Sciatic nerve (tissue), 2 donors: ENCODE measurements around the gene CILP. TPM values are rescaled to one million over a fixed set of nuclear protein-coding genes. Genes with fewer than 3 reads are reported as not detected.

Experiments
- ATAC-seq: fragments of 200-7000 bp; cut with Tn5 transposase; one replicate; pipeline ENCODE4 v1.9.1; 2020; ENCODE audit warnings: mild to moderate bottlenecking, moderate library complexity
- DNase-seq: peaks from one replicate; pipeline ENCODE4 v3.0.0-alpha.2; 2020; ENCODE audit warnings: low spot score
- intact Hi-C: fragments of 100-400 bp; cut with DNase I; formaldehyde crosslinking; loops from one replicate; pipeline ENCODE4 v1.14.2; 2022
- total RNA-seq: library from RNA; stranded (reverse); fragmentation: NEBNext Ultra II Directional; extraction: Animal tissue kit (Norgen Biotek cat#: 25700); gene quantifications from one replicate; pipeline ENCODE4 v1.2.1, GENCODE V29; 2021
- donor health status: DM: no; HTN: no; CAD: no.
- donor health status: DM: no; HTN: no; CAD: no.

Gene CILP
- total RNA-seq, 1 donor from 2014 or later = 37.9 TPM

DNA sequence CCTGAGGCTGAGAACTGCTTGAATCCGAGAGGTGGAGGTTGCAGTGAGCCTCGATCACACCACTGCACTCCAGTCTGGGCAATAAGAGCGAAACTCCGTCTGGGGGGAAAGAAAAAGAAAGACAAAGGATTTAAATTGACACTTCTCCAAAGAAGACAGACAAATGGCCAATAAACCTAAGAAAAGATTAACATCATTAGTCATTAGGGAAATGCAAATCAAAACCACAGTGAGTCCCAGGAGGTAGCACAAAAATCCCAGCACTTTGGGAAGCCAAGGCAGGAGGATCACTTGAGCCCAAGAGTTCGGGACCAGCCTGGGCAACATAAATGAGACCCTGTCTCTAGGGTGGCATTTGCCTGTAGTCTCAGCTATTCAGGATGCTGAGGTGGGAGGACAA is 38.7 kb downstream of the CILP start:
- DNase-seq (no peak), ATAC-seq (no peak)
- intact Hi-C loops = no loop called here

GRCh38 chr15:65171428-65171827 is 39.8 kb downstream of the CILP start:
- ATAC-seq (no peak), DNase-seq (no peak)
- intact Hi-C loops = no loop called here

- ATAC-seq = no peak
- DNase-seq = no peak
- intact Hi-C loops = no loop called here
These were observed 45.4 kb downstream of the CILP start for GRCh38 chr15:65165875-65166274.

- intact Hi-C loops = no loop called here
- no peak for ATAC-seq
- no peak for DNase-seq
These were observed 47.1 kb downstream of the CILP start for GRCh38 chr15:65164139-65164538.

DNA sequence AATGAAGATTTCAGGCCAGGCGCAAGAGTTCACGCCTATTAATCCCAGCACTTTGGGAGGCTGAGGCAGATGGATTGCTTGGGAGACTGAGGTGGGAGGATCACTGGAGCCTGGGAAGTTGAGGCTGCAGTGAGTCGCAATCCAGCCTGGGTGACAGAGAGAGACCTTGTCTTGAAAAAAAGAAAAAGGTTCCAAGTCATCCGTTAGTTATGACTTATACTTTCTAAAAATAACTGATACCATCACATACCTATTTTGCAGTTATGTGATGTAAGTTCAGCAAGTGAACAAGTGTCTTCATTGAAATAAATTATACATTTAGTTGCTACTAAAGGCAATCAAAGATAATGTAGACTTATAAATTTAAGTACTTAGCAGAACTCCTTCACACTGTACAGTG is 48.2 kb downstream of the CILP start:
- DNase-seq = no peak
- intact Hi-C loops = no loop called here
- ATAC-seq = no peak

DNA sequence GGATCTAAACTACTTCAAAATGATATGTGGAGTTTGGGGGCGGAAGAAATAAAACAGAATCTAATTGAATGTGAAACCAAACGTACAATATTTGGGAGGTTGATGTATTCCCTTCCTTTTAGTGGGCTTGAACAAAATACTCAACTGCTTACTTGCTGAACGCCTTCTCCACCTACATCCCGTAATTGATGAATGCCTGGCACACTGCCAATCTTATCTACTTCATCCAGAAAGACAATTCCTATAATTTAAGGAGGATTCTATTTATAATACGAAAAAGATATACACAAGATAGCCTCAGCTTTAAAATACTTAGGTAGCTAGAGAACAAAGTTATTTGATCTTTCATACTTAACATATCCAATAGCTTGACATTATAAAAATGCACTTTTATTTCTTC is 54.6 kb downstream of the CILP start:
- no peak for ATAC-seq
- no peak for DNase-seq
- intact Hi-C loops = no loop called here

DNA sequence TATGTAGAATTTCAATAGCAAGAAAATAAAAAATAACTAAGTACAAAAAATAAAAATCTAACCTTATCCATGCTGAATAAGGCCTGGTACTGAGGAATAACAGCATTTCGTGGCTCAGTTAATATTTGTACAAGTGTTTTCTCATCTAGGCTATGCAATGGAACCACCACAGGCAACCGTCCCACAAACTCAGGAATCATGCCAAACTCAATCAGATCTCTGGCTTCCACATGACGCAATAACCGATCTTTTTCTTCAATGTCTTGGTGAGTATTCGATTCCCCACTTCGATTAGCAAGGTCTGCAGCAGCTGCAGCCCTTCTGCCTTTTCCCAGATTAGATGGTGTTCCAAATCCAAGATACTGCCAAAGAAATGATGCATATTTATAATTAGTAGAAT is 56.6 kb downstream of the CILP start:
- intact Hi-C loops = no loop called here
- DNase-seq (no peak), ATAC-seq (no peak)

DNA sequence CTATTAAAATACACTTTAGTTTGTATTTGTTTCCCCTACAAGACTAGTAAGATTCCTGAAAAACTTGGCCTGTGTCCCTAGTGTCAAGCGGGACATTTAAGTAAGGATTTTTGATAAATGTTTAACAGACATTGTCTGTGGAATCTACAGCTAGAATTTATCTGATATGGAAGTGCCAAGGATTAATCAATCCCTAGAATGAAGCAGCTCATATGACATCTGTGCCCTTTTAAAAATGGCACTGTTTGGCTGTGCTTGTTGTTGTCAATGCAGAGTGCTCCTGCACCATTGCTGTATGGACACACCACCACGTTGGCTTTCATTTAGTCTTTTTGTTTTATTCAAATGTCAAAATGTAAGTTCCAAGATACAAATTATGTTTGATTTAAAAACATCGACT is 63.4 kb downstream of the CILP start:
- intact Hi-C loops = no loop called here
- ATAC-seq = no peak
- DNase-seq = no peak

DNA sequence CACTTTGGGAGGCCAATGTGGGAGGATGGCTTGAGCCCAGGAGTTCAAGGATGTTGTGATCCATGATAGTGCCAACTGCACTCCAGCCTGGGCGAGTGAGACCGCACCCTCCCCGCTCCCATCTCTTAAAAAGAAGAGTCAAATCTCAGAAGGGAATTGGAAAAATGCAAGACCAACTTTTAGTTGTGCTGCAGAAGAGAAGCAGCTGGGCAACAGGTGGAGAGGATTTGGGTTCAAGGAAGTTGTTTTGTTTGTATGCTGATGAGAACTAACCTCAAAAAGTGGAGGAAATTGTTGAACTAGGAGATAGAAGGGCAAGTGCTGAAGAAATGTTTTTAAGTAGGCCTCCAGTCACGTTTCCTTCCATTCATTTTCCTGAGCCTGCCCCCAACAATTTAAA is 64.8 kb downstream of the CILP start:
- intact Hi-C loops = no loop called here
- DNase-seq = no peak
- ATAC-seq = no peak

Other genes with a start within 250 kb of the CILP start
- gene SPG21, start 221.6 kb downstream of the CILP start, total RNA-seq = 73.6 TPM
- 15.1 TPM for gene MTFMT, start 181.8 kb downstream of the CILP start, total RNA-seq
- 0.53 TPM for gene SLC51B, start 166.1 kb downstream of the CILP start, total RNA-seq
- gene RASL12, start 143.5 kb downstream of the CILP start, total RNA-seq = 23.0 TPM
- 0.27 TPM for gene KBTBD13, start 134.7 kb downstream of the CILP start, total RNA-seq
- 13.4 TPM for gene UBAP1L, start 96.3 kb downstream of the CILP start, total RNA-seq
- 29.6 TPM for gene PDCD7, start 77.7 kb downstream of the CILP start, total RNA-seq
- 49.8 TPM for gene CLPX, start 26.1 kb downstream of the CILP start, total RNA-seq
- gene PARP16, start 75.4 kb upstream of the CILP start, total RNA-seq = 13.6 TPM
- not detected for gene RNU5A-1, start 84.6 kb upstream of the CILP start, total RNA-seq
- 44.7 TPM for gene RNU5B-1, start 93.2 kb upstream of the CILP start, total RNA-seq
- not detected for gene IGDCC3, start 166.5 kb upstream of the CILP start, total RNA-seq
- 3.2 TPM for gene IGDCC4, start 211.5 kb upstream of the CILP start, total RNA-seq